ENCODE data around the gene WWC2.

- TF ChIP-seq MXD4 (CRISPR knock-in tag; IDR thresholded peaks at IDR 0.05; ENCODE audit: borderline replicate concordance) (no peak), CTCF (IDR thresholded peaks at IDR 0.05) (no peak), TCF7 (CRISPR knock-in tag; IDR thresholded peaks at IDR 0.05; ENCODE audit: low read depth) (no peak), ATF1 (CRISPR knock-in tag; IDR thresholded peaks at IDR 0.05) (no peak), IRF1 (CRISPR knock-in tag; IDR thresholded peaks at IDR 0.05) (no peak), ZNF281 (CRISPR knock-in tag; IDR thresholded peaks at IDR 0.05) (no peak)
Observed at GRCh38 chr4:183157215-183157614, 58.2 kb downstream of the WWC2 start.
